ENCODE data around the gene ATG10.

The ATG10 gene

GRCh38 chr5:82205005-82205404, 233.2 kb downstream of the ATG10 start:
- no peak for DNase-seq (ENCODE audit: low read depth, low spot score)
- ChIA-PET CTCF (no interaction called here), POLR2A (no interaction called here)
- H3K4me3 ChIP-seq (ENCODE audit: low read depth, low read length) = no peak overlapping the region
- no peak for TF ChIP-seq CTCF (IDR thresholded peaks at IDR 0.05; ENCODE audit: insufficient read depth, low read length, missing control alignments)

- POLR2A ChIA-PET = no interaction called here
- CTCF ChIA-PET = no interaction called here
- no peak overlapping the region for H3K4me3 ChIP-seq (ENCODE audit: low read depth, low read length)
- TF ChIP-seq CTCF (IDR thresholded peaks at IDR 0.05; ENCODE audit: insufficient read depth, low read length, missing control alignments) = no peak
- no peak for DNase-seq (ENCODE audit: low read depth, low spot score)
Observed at GRCh38 chr5:82208371-82208770, 236.5 kb downstream of the ATG10 start.

GRCh38 chr5:82211855-82212572, 240.2 kb downstream of the ATG10 start:
- POLR2A ChIA-PET = no interaction called here
- no peak for DNase-seq (ENCODE audit: low read depth, low spot score)
- no peak for TF ChIP-seq CTCF (IDR thresholded peaks at IDR 0.05; ENCODE audit: insufficient read depth, low read length, missing control alignments)
- CTCF ChIA-PET = interaction anchor here (2.2 kb wide), 1 partner anchor 14 kb away, joined by 5 read pairs; no protein-coding TSS in a partner anchor
- no peak overlapping the region for H3K4me3 ChIP-seq (ENCODE audit: low read depth, low read length)

- no peak for DNase-seq (ENCODE audit: low read depth, low spot score)
- TF ChIP-seq CTCF (IDR thresholded peaks at IDR 0.05; ENCODE audit: insufficient read depth, low read length, missing control alignments) = no peak
- POLR2A ChIA-PET = no interaction called here
- H3K4me3 ChIP-seq (ENCODE audit: low read depth, low read length) = no peak overlapping the region
- CTCF ChIA-PET = interaction anchor here (1.8 kb wide), 1 partner anchor 8 kb away, joined by 11 read pairs; no protein-coding TSS in a partner anchor
Observed at GRCh38 chr5:82217917-82218316, 246.1 kb downstream of the ATG10 start.

- ChIA-PET POLR2A (no interaction called here), CTCF (no interaction called here)
- no peak overlapping the region for H3K4me3 ChIP-seq (ENCODE audit: low read depth, low read length)
- no peak for DNase-seq (ENCODE audit: low read depth, low spot score)
- TF ChIP-seq CTCF (IDR thresholded peaks at IDR 0.05; ENCODE audit: insufficient read depth, low read length, missing control alignments) = no peak
Observed at GRCh38 chr5:82218374-82219156, 246.7 kb downstream of the ATG10 start.

- ChIA-PET POLR2A (no interaction called here), CTCF (no interaction called here)
- TF ChIP-seq CTCF (IDR thresholded peaks at IDR 0.05; ENCODE audit: insufficient read depth, low read length, missing control alignments) = no peak
Observed at GRCh38 chr5:82221020-82221419, 249.2 kb downstream of the ATG10 start.

More at GRCh38 chr5:82221020-82221419, 249.2 kb downstream of the ATG10 start:
- H3K4me3 ChIP-seq (ENCODE audit: low read depth, low read length) = no peak overlapping the region
- no peak for DNase-seq (ENCODE audit: low read depth, low spot score)
